SU-DHL-6 (cell line): ENCODE data around the gene CLPTM1L.
A peak's percentile ranks its signal among the peaks of the same experiment; 100 is the strongest.

Source experiments
- H2AFZ ChIP-seq: fragments of 200-600 bp; sonication (generic); 2 replicates; pipeline ENCODE4 v1.6.1; 2014; ENCODE audit warnings: low read depth, mild to moderate bottlenecking, moderate library complexity, mixed read lengths, antibody characterized with exemption, low read length; ENCODE audit not compliant: severe bottlenecking
- H3F3A ChIP-seq: fragments of 200-600 bp; shearing (Covaris generic); 2 replicates; pipeline ENCODE4 v1.6.0; 2016; ENCODE audit warnings: antibody characterized with exemption, mild to moderate bottlenecking; ENCODE audit not compliant: insufficient read depth
- H3K27ac ChIP-seq: fragments of 200-600 bp; sonication (generic); 2 replicates; pipeline ENCODE4 v1.5.1; 2016; ENCODE audit warnings: low read depth, mild to moderate bottlenecking, low read length, moderate library complexity, mixed read lengths
- H3K27me3 ChIP-seq: fragments of 200-600 bp; sonication (generic), shearing (Covaris generic); 2 replicates; pipeline ENCODE4 v1.6.0; 2014; ENCODE audit warnings: mild to moderate bottlenecking, low read length
- H3K36me3 ChIP-seq: fragments of 200-600 bp; sonication (generic); 2 replicates; pipeline ENCODE4 v1.6.1; 2014; ENCODE audit warnings: mild to moderate bottlenecking, low read length, mixed read lengths
- H3K4me2 ChIP-seq: fragments of 300-600, 200-600 bp; shearing (Covaris generic), sonication (generic); 2 replicates; pipeline ENCODE4 v1.6.0; 2014; ENCODE audit warnings: low read length, low read depth, mild to moderate bottlenecking; ENCODE audit not compliant: poor library complexity, severe bottlenecking
- H3K4me3 ChIP-seq: fragments of 200-600 bp; sonication (generic); 2 replicates; pipeline ENCODE4 v1.5.1; 2014; ENCODE audit warnings: antibody characterized with exemption, low read length, mild to moderate bottlenecking, mixed read lengths; ENCODE audit not compliant: insufficient read depth, poor library complexity, severe bottlenecking
- H3K79me2 ChIP-seq: fragments of 200-600 bp; sonication (generic); 2 replicates; pipeline ENCODE4 v1.6.1; 2014; ENCODE audit warnings: mild to moderate bottlenecking, low read length, moderate library complexity; ENCODE audit not compliant: insufficient read depth
- H3K9ac ChIP-seq: fragments of 200-600 bp; sonication (generic); 2 replicates; pipeline ENCODE4 v1.7.0; 2014; ENCODE audit warnings: mild to moderate bottlenecking, low read length
- H3K9me2 ChIP-seq: fragments of 200-600 bp; sonication (generic); replicated peaks from 2 replicates; pipeline ENCODE4 v1.6.1; 2014; ENCODE audit warnings: low read length; ENCODE audit not compliant: insufficient read depth
- H3K9me3 ChIP-seq: fragments of 200-600 bp; sonication (generic); 2 replicates; pipeline ENCODE4 v1.6.1; 2014; ENCODE audit warnings: low read length, mixed read lengths; ENCODE audit not compliant: insufficient read depth
- H4K20me1 ChIP-seq: fragments of 200-600 bp; sonication (generic); 2 replicates; pipeline ENCODE4 v1.6.1; 2014; ENCODE audit warnings: low read depth, mild to moderate bottlenecking, antibody characterized with exemption, low read length, moderate library complexity, mixed read lengths
- CTCF ChIP-seq: fragments of 200-600 bp; sonication (generic); IDR thresholded peaks from one replicate; pipeline ENCODE4 v1.5.1; 2017; ENCODE audit warnings: antibody characterized with exemption, mild to moderate bottlenecking, low read length, moderate library complexity; ENCODE audit not compliant: insufficient read depth, poor library complexity, severe bottlenecking
- EZH2phosphoT487 ChIP-seq: fragments of 200-600 bp; sonication (generic), shearing (Covaris generic); conservative IDR thresholded peaks from 2 replicates; pipeline ENCODE4 v1.6.1; 2018; ENCODE audit warnings: mild to moderate bottlenecking, antibody characterized with exemption, low read length, moderate library complexity, mixed read lengths

The CLPTM1L gene

GRCh38 chr5:1294206-1294834 is 50.6 kb downstream of the CLPTM1L start:
- TF ChIP-seq EZH2phosphoT487 (no peak), CTCF (no peak)
- Histone ChIP-seq H3K9ac (peak overlapping the region; percentile 63), H3K4me3 (peak overlapping the region; percentile 53), H3K27me3 (no peaks in the 10 kb centered on the region), H3K9me3 (no peaks in the 10 kb centered on the region), H3F3A (peaks cover 19% of the 10 kb centered on the region), H3K4me2 (peak overlapping the region; percentile 67), H4K20me1 (no peaks in the 10 kb centered on the region), H3K79me2 (peaks cover 35% of the 10 kb centered on the region), H3K27ac (peak overlapping the region; percentile 87), H2AFZ (no peak overlapping the region), H3K9me2 (no peaks in the 10 kb centered on the region), H3K36me3 (0 out of 2 replicates have a peak, but pooled peaks cover 6% of the 10 kb centered on the region)

DNA sequence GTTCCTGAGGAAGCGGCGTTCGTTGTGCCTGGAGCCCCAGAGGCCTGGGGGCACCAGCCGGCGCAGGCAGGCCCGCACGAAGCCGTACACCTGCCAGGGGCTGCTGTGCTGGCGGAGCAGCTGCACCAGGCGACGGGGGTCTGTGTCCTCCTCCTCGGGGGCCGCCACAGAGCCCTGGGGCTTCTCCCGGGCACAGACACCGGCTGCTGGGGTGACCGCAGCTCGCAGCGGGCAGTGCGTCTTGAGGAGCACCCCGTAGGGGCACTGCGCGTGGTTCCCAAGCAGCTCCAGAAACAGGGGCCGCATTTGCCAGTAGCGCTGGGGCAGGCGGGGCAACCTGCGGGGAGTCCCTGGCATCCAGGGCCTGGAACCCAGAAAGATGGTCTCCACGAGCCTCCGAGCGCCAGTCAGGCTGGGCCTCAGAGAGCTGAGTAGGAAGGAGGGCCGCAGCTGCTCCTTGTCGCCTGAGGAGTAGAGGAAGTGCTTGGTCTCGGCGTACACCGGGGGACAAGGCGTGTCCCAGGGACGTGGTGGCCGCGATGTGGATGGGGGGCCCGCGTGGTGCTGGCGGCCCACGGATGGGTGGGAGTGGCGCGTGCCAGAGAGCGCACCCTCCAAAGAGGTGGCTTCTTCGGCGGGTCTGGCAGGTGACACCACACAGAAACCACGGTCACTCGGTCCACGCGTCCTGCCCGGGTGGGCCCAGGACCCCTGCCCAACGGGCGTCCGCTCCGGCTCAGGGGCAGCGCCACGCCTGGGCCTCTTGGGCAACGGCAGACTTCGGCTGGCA is 51.3 kb downstream of the CLPTM1L start:
- Histone ChIP-seq H2AFZ (no peak overlapping the region), H4K20me1 (no peaks in the 10 kb centered on the region), H3K4me2 (peak overlapping the region; percentile 67), H3K27ac (peak overlapping the region; percentile 87), H3K27me3 (no peaks in the 10 kb centered on the region), H3K79me2 (peaks cover 38% of the 10 kb centered on the region), H3K36me3 (0 out of 2 replicates have a peak, but pooled peaks cover 6% of the 10 kb centered on the region), H3K9ac (peak overlapping the region; percentile 63), H3K9me3 (no peaks in the 10 kb centered on the region), H3K9me2 (no peaks in the 10 kb centered on the region), H3K4me3 (peak overlapping the region; percentile 53), H3F3A (peaks cover 19% of the 10 kb centered on the region)
- no peak for TF ChIP-seq EZH2phosphoT487
- no peak for TF ChIP-seq CTCF

- Histone ChIP-seq H3K36me3 (peaks cover 7% of the 10 kb centered on the region; the same call in 1 of the 2 replicates), H2AFZ (no peak overlapping the region), H3K4me3 (peak overlapping the region; percentile 27), H3K9me2 (no peaks in the 10 kb centered on the region), H4K20me1 (no peaks in the 10 kb centered on the region), H3K79me2 (peaks cover 45% of the 10 kb centered on the region), H3K27me3 (no peaks in the 10 kb centered on the region), H3F3A (peaks cover 22% of the 10 kb centered on the region), H3K9me3 (no peaks in the 10 kb centered on the region), H3K27ac (peak overlapping the region; percentile 87), H3K9ac (peak overlapping the region; percentile 40), H3K4me2 (peak overlapping the region; percentile 67)
- TF ChIP-seq CTCF (no peak), EZH2phosphoT487 (no peak)
Measured at GRCh38 chr5:1292846-1293415, 52.0 kb downstream of the CLPTM1L start.
